Epithelial cell of esophagus (primary cell): ENCODE data around the gene CKAP2L.

Experiments
- DNase-seq: peaks from one replicate; pipeline ENCODE4 v3.0.0; 2010; ENCODE audit warnings: low read depth
- H3K4me3 ChIP-seq: 2 replicates; pipeline ENCODE4 v1.5.1; 2011; ENCODE audit warnings: mild to moderate bottlenecking, low read length, control low read depth
- CTCF ChIP-seq: IDR thresholded peaks from 2 replicates; pipeline ENCODE4 v1.5.1; 2011; ENCODE audit warnings: low read depth, mild to moderate bottlenecking, low read length, control low read depth, inconsistent platforms; ENCODE audit not compliant: insufficient read depth; ENCODE audit errors: missing control alignments

Gene CKAP2L

GRCh38 chr2:112783187-112783714, 18.8 kb upstream of the CKAP2L start:
- H3K4me3 ChIP-seq = peak overlapping the region; percentile 80
- no peak for TF ChIP-seq CTCF
- peak; percentile 27 for DNase-seq

GRCh38 chr2:112782234-112782799, 17.9 kb upstream of the CKAP2L start:
- peak overlapping the region; percentile 80 for H3K4me3 ChIP-seq
- DNase-seq = no peak

GRCh38 chr2:112779598-112779997, 15.2 kb upstream of the CKAP2L start:
- no peak for DNase-seq
- no peak for TF ChIP-seq CTCF
- no peak overlapping the region for H3K4me3 ChIP-seq

More at GRCh38 chr2:112782234-112782799, 17.9 kb upstream of the CKAP2L start:
- TF ChIP-seq CTCF = no peak

GRCh38 chr2:112777036-112777435, 12.6 kb upstream of the CKAP2L start:
- DNase-seq = no peak
- no peak overlapping the region for H3K4me3 ChIP-seq
- no peak for TF ChIP-seq CTCF

DNA sequence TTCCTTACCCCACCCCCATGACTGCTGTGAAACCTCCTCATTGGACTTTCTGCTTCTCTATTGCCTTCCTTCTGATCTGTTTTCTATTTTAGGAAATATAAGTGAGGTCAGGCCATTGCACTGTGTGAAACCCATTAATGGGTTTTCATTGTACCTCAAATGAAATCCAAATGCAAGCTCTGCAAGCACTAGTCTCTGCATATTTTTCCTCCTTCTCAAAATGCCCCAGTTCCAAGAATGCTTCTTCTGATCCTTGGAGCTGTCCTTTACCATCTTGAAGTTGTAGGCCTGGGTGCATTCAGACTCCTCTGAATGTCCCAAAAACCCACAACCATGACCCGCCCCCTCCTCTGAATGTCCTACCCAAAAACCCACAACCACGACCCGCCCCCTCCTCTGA, 11.7 kb upstream of the CKAP2L start:
- H3K4me3 ChIP-seq = no peak overlapping the region
- TF ChIP-seq CTCF = no peak
- DNase-seq = no peak

- TF ChIP-seq CTCF = no peak
- peak; percentile 39 for DNase-seq
- H3K4me3 ChIP-seq = no peak overlapping the region
Measured at GRCh38 chr2:112774536-112775285, 10.3 kb upstream of the CKAP2L start.
